ENCODE data around the gene PITPNM1.

DNA sequence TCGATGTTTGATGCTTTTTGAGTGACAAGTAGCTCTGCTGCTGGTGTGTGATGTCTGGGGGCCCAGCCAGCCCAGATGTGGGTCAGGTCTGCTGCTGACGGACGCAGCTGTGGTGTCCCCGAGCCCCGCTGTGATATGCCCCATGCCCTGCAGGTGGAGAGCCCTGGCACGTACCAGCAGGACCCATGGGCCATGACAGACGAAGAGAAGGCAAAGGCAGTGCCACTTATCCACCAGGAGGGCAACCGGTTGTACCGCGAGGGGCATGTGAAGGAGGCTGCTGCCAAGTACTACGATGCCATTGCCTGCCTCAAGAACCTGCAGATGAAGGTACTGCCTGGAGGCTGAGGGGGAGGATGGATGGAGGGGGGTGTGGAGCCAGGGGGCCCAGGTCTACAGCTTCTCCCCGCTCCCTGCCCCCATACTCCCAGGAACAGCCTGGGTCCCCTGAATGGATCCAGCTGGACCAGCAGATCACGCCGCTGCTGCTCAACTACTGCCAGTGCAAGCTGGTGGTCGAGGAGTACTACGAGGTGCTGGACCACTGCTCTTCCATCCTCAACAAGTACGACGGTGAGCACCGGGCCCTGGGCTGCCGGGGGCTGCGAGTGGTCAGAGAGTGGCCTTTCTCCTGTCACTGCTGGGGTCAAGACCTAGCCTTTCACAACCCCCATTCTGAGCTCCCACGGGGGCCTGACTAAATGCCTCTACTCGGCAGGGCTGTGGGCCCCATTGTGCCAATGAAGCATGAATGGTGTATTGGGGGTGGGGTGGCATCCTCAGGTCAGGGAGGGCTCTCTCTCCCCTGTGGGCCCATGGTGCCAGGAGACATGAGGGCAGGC lies 15.1 kb downstream of the PITPNM1 start:
- TF ChIP-seq, protein P1, sequence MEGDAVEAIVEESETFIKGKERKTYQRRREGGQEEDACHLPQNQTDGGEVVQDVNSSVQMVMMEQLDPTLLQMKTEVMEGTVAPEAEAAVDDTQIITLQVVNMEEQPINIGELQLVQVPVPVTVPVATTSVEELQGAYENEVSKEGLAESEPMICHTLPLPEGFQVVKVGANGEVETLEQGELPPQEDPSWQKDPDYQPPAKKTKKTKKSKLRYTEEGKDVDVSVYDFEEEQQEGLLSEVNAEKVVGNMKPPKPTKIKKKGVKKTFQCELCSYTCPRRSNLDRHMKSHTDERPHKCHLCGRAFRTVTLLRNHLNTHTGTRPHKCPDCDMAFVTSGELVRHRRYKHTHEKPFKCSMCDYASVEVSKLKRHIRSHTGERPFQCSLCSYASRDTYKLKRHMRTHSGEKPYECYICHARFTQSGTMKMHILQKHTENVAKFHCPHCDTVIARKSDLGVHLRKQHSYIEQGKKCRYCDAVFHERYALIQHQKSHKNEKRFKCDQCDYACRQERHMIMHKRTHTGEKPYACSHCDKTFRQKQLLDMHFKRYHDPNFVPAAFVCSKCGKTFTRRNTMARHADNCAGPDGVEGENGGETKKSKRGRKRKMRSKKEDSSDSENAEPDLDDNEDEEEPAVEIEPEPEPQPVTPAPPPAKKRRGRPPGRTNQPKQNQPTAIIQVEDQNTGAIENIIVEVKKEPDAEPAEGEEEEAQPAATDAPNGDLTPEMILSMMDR (conservative IDR thresholded peaks at IDR 0.05) = no peak
- TF ChIP-seq ZFX (IDR thresholded peaks at IDR 0.05) = no peak
